AG09309 (cell line): ENCODE measurements around the gene FGF13.

Experiments used
- DNase-seq: peaks from one replicate; pipeline ENCODE4 v3.0.0-alpha.2; 2010; ENCODE audit warnings: low read depth
- H3K4me3 ChIP-seq: 2 replicates; pipeline ENCODE4 v1.5.1; 2011; ENCODE audit warnings: mild to moderate bottlenecking, low read depth, low read length, moderate library complexity; ENCODE audit not compliant: control insufficient read depth
- CTCF ChIP-seq: IDR thresholded peaks from 2 replicates; pipeline ENCODE4 v1.5.1; 2011; ENCODE audit warnings: mild to moderate bottlenecking, low read depth, low read length, inconsistent platforms; ENCODE audit not compliant: insufficient read depth, control insufficient read depth; ENCODE audit errors: missing control alignments

FGF13 gene

GRCh38 chrX:138742217-138742616 lies 30.7 kb upstream of the FGF13 start:
- DNase-seq: no peak
- no peak overlapping the region for H3K4me3 ChIP-seq
- TF ChIP-seq CTCF: no peak

GRCh38 chrX:138740341-138740740 lies 28.8 kb upstream of the FGF13 start:
- no peak overlapping the region for H3K4me3 ChIP-seq
- no peak for DNase-seq
- TF ChIP-seq CTCF: no peak

GRCh38 chrX:138723301-138723700 lies 11.8 kb upstream of the FGF13 start:
- DNase-seq: no peak
- H3K4me3 ChIP-seq: no peak overlapping the region
- TF ChIP-seq CTCF: no peak

- no peak for DNase-seq
- TF ChIP-seq CTCF: no peak
- H3K4me3 ChIP-seq: no peak overlapping the region
Measured at GRCh38 chrX:138719396-138719795, 7.9 kb upstream of the FGF13 start.

GRCh38 chrX:138718941-138719340 lies 7.4 kb upstream of the FGF13 start:
- no peak for TF ChIP-seq CTCF
- DNase-seq: no peak
- no peak overlapping the region for H3K4me3 ChIP-seq

GRCh38 chrX:138710866-138711341 lies 613 bp downstream of the FGF13 start:
- TF ChIP-seq CTCF: no peak
- no peak for DNase-seq
- H3K4me3 ChIP-seq: no peak overlapping the region
